Activated CD8-positive, alpha-beta T cell treated with anti-CD3 and anti-CD28 coated beads for 36 hours (primary cell): ENCODE data around the gene CDC14B. TPM values are rescaled to one million over a fixed set of nuclear protein-coding genes. Genes with fewer than 3 reads are reported as not detected.
A peak's percentile ranks its signal among the peaks of the same experiment; 100 is the strongest.

ENCODE experiments used
- ATAC-seq: fragments of 200-7000 bp; cut with Tn5 transposase; one replicate; pipeline ENCODE4 v1.10.0; 2021; ENCODE audit warnings: mild to moderate bottlenecking, moderate library complexity
- CTCF ChIA-PET: fragments of 350-600 bp; sonication (Branson Sonifier 250); formaldehyde crosslinking; loops from one replicate; lab custom pipeline; 2021; ENCODE audit warnings: antibody characterized with exemption; lab: Charles Lee
- POLR2A ChIA-PET: fragments of 350-600 bp; sonication (Branson Sonifier 250); formaldehyde crosslinking; loops from one replicate; lab custom pipeline; 2021; ENCODE audit warnings: antibody characterized with exemption; lab: Charles Lee
- DNase-seq: peaks from one replicate; pipeline ENCODE4 v3.0.0-alpha.2; 2020
- H3K27ac Mint-ChIP-seq: one replicate; pipeline ENCODE4 v1.8.0; 2021; ENCODE audit warnings: mild to moderate bottlenecking, mixed read lengths
- H3K27me3 Mint-ChIP-seq: one replicate; pipeline ENCODE4 v1.8.0; 2021; ENCODE audit warnings: mixed read lengths
- H3K36me3 Mint-ChIP-seq: one replicate; pipeline ENCODE4 v1.8.0; 2021; ENCODE audit warnings: low read depth, mixed read lengths
- H3K4me1 Mint-ChIP-seq: one replicate; pipeline ENCODE4 v1.8.0; 2021; ENCODE audit warnings: low read depth, mixed read lengths
- H3K4me3 Mint-ChIP-seq: one replicate; pipeline ENCODE4 v1.8.0; 2021; ENCODE audit warnings: mild to moderate bottlenecking, moderate library complexity, mixed read lengths
- H3K9me3 Mint-ChIP-seq: one replicate; pipeline ENCODE4 v1.8.0; 2021; ENCODE audit warnings: mixed read lengths
- intact Hi-C: fragments of 100-400 bp; cut with micrococcal nuclease; formaldehyde crosslinking; loops from one replicate; pipeline ENCODE4 v1.10.0; 2022
- total RNA-seq, 2 experiments: library from RNA; stranded (reverse); gene quantifications; one replicate each; pipeline ENCODE4 v1.2.3, GENCODE V29; 2021
- TF ChIP-seq, protein P1 (sequence below): fragments of 200-600 bp; IDR thresholded peaks from one replicate; pipeline ENCODE4 v1.8.0; 2022; ENCODE audit warnings: antibody characterized with exemption, mild to moderate bottlenecking

CDC14B gene
- total RNA-seq, 2 experiments from 2014 or later: 0.27 to 0.54 TPM

DNA sequence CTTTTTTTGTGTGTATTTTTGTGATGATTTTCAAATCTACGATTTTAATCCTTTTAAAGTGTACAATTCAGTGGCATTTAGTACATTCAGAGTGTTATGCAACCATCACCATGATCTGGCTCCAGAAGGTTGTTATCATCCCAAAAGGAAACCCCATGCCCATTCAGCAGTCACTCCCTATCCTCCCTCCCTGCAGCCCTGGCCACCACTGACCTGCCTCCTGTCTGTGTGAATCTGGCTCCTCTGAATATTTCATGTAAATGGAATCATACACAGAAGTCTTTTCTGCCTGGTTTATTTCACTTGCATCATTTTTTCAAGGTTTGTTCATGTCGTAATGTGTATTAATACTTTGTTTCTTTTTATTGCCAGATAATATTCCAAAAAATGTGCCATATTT is 137.2 kb downstream of the CDC14B start:
- ATAC-seq (no peak), DNase-seq (no peak)
- ChIA-PET CTCF (no interaction called here), POLR2A (interaction anchor here (0.5 to 1.1 kb wide), 2 partner anchors 24 to 565 kb away, joined by 3 read pairs; no protein-coding TSS in a partner anchor)
- Mint-ChIP-seq H3K4me3 (no peak overlapping the region), H3K27me3 (no peaks in the 10 kb centered on the region), H3K4me1 (peaks cover 21% of the 10 kb centered on the region), H3K27ac (no peak overlapping the region), H3K9me3 (no peaks in the 10 kb centered on the region), H3K36me3 (peaks cover 20% of the 10 kb centered on the region)
- TF ChIP-seq, protein P1, sequence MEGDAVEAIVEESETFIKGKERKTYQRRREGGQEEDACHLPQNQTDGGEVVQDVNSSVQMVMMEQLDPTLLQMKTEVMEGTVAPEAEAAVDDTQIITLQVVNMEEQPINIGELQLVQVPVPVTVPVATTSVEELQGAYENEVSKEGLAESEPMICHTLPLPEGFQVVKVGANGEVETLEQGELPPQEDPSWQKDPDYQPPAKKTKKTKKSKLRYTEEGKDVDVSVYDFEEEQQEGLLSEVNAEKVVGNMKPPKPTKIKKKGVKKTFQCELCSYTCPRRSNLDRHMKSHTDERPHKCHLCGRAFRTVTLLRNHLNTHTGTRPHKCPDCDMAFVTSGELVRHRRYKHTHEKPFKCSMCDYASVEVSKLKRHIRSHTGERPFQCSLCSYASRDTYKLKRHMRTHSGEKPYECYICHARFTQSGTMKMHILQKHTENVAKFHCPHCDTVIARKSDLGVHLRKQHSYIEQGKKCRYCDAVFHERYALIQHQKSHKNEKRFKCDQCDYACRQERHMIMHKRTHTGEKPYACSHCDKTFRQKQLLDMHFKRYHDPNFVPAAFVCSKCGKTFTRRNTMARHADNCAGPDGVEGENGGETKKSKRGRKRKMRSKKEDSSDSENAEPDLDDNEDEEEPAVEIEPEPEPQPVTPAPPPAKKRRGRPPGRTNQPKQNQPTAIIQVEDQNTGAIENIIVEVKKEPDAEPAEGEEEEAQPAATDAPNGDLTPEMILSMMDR: no peak
- intact Hi-C loops: no loop called here

DNA sequence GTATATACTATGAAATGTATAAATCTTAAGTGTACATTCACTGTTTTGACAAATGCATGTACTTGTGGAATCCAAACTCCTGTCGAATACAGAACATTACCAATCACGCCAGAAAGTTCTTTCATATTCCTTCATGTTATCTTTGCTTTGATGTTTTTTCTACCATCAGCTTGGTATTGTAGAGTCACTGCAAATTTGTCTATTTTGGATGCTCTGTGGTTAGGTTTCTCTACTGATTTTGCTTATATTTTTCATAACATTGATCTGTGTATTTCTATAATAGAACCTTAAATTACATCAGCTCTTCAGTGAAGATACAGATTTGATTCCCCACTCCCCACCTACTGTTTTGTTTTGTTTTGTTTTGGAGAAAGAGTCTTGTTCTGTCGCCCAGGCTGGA is 138.9 kb downstream of the CDC14B start:
- POLR2A ChIA-PET: interaction anchor here (0.6 kb wide), 1 partner anchor 93 kb away, joined by 4 read pairs; no protein-coding TSS in a partner anchor
- TF ChIP-seq, protein P1: no peak
- CTCF ChIA-PET: interaction anchor here (0.6 kb wide), 1 partner anchor 161 kb away, joined by 3 read pairs; no protein-coding TSS in a partner anchor
- no peak for DNase-seq
- ATAC-seq: no peak
- H3K27me3 Mint-ChIP-seq: no peaks in the 10 kb centered on the region
- H3K27ac Mint-ChIP-seq: no peak overlapping the region
- no peaks in the 10 kb centered on the region for H3K9me3 Mint-ChIP-seq
- H3K4me1 Mint-ChIP-seq: peaks cover 24% of the 10 kb centered on the region
- H3K4me3 Mint-ChIP-seq: no peak overlapping the region
- H3K36me3 Mint-ChIP-seq: peaks cover 15% of the 10 kb centered on the region
- intact Hi-C loops: no loop called here

DNA sequence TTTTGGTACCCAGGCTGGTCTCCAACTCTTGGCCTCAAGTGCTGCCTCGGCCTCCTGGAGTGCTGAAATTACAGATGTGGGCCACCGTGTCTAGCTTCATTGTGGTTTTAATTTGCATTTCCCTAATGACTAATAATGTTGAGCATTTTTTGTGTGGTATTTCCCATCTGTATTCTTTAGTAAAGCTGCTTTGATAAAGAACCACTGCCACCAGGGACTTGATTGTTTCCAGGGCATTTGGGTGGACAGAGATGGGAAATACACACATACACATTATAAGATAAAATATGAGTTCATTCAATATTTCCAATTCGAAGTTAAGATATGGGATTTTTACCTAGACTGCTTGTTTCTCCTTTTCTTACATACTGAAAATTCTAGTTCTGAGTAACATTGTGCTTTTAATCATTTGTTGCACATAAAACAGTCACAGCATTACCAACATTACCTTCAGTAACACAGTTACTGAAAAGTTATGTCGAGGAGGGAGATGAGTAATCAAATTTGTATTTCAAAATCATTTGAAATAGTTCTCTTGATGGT is 140.7 kb downstream of the CDC14B start:
- H3K4me1 Mint-ChIP-seq: peaks cover 15% of the 10 kb centered on the region
- ATAC-seq (peak; percentile 74), DNase-seq (peak; percentile 43)
- TF ChIP-seq, protein P1: no peak
- ChIA-PET CTCF (interaction anchor here (1.9 to 2.5 kb wide), 3 partner anchors 12 to 88 kb away, joined by 4 to 7 read pairs (median 7); no protein-coding TSS in a partner anchor), POLR2A (interaction anchor here (0.6 to 1.0 kb wide), 2 partner anchors 13 to 37 kb away, joined by 3 to 4 read pairs; no protein-coding TSS in a partner anchor)
- H3K36me3 Mint-ChIP-seq: peaks cover 11% of the 10 kb centered on the region
- H3K27me3 Mint-ChIP-seq: no peaks in the 10 kb centered on the region
- peak overlapping the region; percentile 75 for H3K27ac Mint-ChIP-seq
- H3K4me3 Mint-ChIP-seq: no peak overlapping the region
- intact Hi-C loops: no loop called here
- H3K9me3 Mint-ChIP-seq: no peaks in the 10 kb centered on the region

DNA sequence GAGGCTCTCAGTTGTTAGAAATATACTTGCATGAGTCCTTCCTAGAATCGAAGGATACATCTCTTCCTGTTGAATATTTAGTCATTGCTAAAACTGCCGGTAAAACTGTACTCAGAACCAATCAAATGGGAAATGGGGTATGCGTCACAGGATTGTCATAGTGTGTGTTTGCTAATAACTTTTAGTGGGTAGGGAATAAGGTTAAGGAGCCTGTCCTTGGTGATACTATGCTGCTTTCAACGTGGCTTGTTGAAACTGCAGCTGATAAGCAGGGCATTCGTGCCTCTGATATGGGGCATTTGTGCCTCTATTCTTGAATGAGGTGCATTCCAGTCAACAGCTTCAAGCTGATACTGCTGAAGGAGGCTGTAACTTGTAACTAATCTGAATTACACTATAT is 143.1 kb downstream of the CDC14B start:
- TF ChIP-seq, protein P1: no peak
- intact Hi-C loops: no loop called here
- Mint-ChIP-seq H3K4me3 (no peak overlapping the region), H3K4me1 (peaks cover 15% of the 10 kb centered on the region), H3K27ac (no peak overlapping the region), H3K27me3 (no peaks in the 10 kb centered on the region), H3K36me3 (peaks cover 6% of the 10 kb centered on the region), H3K9me3 (no peaks in the 10 kb centered on the region)
- ChIA-PET POLR2A (no interaction called here), CTCF (interaction anchor here (1.4 to 2.5 kb wide), 2 partner anchors 9 to 35 kb away, joined by 3 to 7 read pairs; no protein-coding TSS in a partner anchor)
- no peak for DNase-seq
- peak; percentile 62 for ATAC-seq

DNA sequence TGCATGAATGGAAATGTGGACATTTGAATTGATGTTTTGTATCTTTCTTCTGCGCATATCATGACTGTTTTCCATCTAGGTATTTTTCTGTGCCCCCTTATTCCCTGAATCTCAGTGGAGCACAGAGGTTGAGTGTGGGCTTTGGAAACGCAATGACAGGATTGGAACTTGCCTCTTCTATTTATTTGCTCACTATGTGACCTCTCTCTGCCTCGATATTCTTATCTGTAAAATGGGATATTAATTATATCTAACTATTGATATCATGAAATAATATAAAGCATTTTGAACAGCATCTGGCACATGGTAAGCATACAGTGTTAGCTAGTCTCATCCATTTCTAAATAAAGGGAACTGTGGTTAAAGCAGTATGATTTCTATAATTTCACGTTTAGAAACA is 143.6 kb downstream of the CDC14B start:
- H3K4me1 Mint-ChIP-seq: peaks cover 15% of the 10 kb centered on the region
- TF ChIP-seq, protein P1: no peak
- H3K9me3 Mint-ChIP-seq: no peaks in the 10 kb centered on the region
- ATAC-seq (no peak), DNase-seq (no peak)
- no peaks in the 10 kb centered on the region for H3K27me3 Mint-ChIP-seq
- ChIA-PET CTCF (interaction anchor here (1.4 kb wide), 1 partner anchor 34 kb away, joined by 3 read pairs; no protein-coding TSS in a partner anchor), POLR2A (no interaction called here)
- no peak overlapping the region for H3K27ac Mint-ChIP-seq
- intact Hi-C loops: no loop called here
- H3K4me3 Mint-ChIP-seq: no peak overlapping the region
- H3K36me3 Mint-ChIP-seq: peaks cover 9% of the 10 kb centered on the region
